Measurements from ENCODE around the gene PRKG1. TPM values are rescaled to one million over a fixed set of nuclear protein-coding genes. Genes with fewer than 3 reads are reported as not detected.

PRKG1 gene
- total RNA-seq, 2 donors from 2014 or later, result 1.3 to 2.7 TPM

DNA sequence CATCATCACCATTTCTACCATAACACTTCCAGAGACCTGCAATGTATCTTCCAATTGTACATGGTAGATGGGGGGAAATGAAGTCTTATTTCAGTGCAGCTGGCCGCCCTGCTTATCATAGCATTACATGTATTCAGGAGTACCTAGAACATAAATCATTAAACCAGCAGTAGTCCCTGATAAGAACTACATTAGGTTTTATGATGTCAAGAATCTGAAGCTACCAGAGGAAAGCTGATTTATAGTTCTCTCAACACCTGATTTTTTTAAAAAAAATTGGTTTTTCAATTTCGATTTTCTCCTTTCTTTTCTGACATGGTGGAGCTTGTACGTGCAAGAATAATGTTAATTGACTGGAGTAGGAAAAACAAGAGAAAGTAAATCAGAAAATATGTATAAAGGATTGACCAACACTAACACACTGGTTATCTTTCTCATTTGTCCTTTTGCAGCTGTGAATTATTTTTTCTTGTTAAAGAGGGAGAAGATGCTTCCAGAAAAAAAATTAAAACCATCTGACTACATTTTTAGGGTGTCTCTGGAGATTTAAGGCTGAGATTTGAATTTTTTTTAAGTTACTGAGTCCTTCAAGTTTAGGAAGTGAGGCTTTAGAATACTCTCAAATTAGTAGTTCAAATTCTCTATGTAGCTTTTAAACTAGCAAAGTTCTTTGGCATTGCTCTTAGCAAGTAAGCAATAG lies 566.0 kb downstream of the PRKG1 start:
- no peaks in the 10 kb centered on the region for H3K36me3 Mint-ChIP-seq (ENCODE audit: low read depth)
- H3K27me3 Mint-ChIP-seq (ENCODE audit: insufficient read depth), result no peaks in the 10 kb centered on the region
- Histone ChIP-seq H3K9ac (ENCODE audit: extremely low read depth, low read length, poor library complexity, severe bottlenecking) (no peak overlapping the region), H3K27me3 (ENCODE audit: control insufficient read depth, insufficient read depth, low read length, poor library complexity, severe bottlenecking) (no peaks in the 10 kb centered on the region), H3K4me1 (ENCODE audit: control insufficient read depth, insufficient read depth, low read length) (no peaks in the 10 kb centered on the region), H3K36me3 (ENCODE audit: control insufficient read depth, insufficient read depth, low read length) (no peaks in the 10 kb centered on the region), H3K27ac (ENCODE audit: low read depth, low read length) (no peak overlapping the region), H3K9me3 (ENCODE audit: control insufficient read depth, low read length) (no peaks in the 10 kb centered on the region), H3K4me3 (ENCODE audit: low read length) (no peak overlapping the region)
- DNase-seq, result no peak
- H3K9me3 Mint-ChIP-seq, result no peaks in the 10 kb centered on the region
- no peak overlapping the region for H3K27ac Mint-ChIP-seq
- WGBS, 2 experiments (ENCODE audit: insufficient coverage in 1 of 2, insufficient read length in 1 of 2), result 86% methylated on average over 2 of the region's 3 CpGs; no CpG with 5 or more reads in 1 of the 2 experiments
- TF ChIP-seq CTCF (conservative IDR thresholded peaks at IDR 0.05), result no peak
- H3K4me3 Mint-ChIP-seq, result no peak overlapping the region
- peaks cover 4% of the 10 kb centered on the region for H3K4me1 Mint-ChIP-seq

- WGBS, 2 experiments (ENCODE audit: insufficient coverage in 1 of 2, insufficient read length in 1 of 2), result 74 to 92% methylated on average over 3 to 4 of the region's 4 CpGs
- H3K4me1 Mint-ChIP-seq, result peaks cover 4% of the 10 kb centered on the region
- Histone ChIP-seq H3K27ac (ENCODE audit: low read depth, low read length) (no peak overlapping the region), H3K9me3 (ENCODE audit: control insufficient read depth, low read length) (no peaks in the 10 kb centered on the region), H3K36me3 (ENCODE audit: control insufficient read depth, insufficient read depth, low read length) (no peaks in the 10 kb centered on the region), H3K9ac (ENCODE audit: extremely low read depth, low read length, poor library complexity, severe bottlenecking) (no peak overlapping the region), H3K27me3 (ENCODE audit: control insufficient read depth, insufficient read depth, low read length, poor library complexity, severe bottlenecking) (no peaks in the 10 kb centered on the region), H3K4me1 (ENCODE audit: control insufficient read depth, insufficient read depth, low read length) (no peaks in the 10 kb centered on the region), H3K4me3 (ENCODE audit: low read length) (no peak overlapping the region)
- no peak for DNase-seq
- no peak overlapping the region for H3K27ac Mint-ChIP-seq
- no peaks in the 10 kb centered on the region for H3K36me3 Mint-ChIP-seq (ENCODE audit: low read depth)
- no peak for TF ChIP-seq CTCF (conservative IDR thresholded peaks at IDR 0.05)
- no peaks in the 10 kb centered on the region for H3K9me3 Mint-ChIP-seq
- H3K4me3 Mint-ChIP-seq, result no peak overlapping the region
- H3K27me3 Mint-ChIP-seq (ENCODE audit: insufficient read depth), result no peaks in the 10 kb centered on the region
Observed at GRCh38 chr10:51642581-51642980, 568.3 kb downstream of the PRKG1 start.

DNA sequence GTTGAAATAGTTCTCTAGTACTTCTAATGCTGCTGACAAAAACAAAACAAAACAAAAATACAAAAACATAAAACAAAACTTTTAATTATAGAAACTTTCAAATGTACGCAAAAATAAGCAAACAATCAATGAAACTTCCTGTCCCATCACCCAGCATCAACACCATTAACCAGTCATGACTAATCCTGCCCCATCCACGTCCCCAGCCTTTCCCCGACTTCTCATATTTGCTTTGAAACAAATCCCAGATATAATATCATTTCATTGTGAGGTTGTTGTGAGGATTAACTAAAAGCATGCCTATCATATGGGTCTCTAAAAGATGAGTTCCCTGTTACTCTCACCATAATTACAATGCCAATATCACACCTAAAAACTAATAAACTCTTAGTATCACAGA lies 569.4 kb downstream of the PRKG1 start:
- Histone ChIP-seq H3K27me3 (ENCODE audit: control insufficient read depth, insufficient read depth, low read length, poor library complexity, severe bottlenecking) (no peaks in the 10 kb centered on the region), H3K9ac (ENCODE audit: extremely low read depth, low read length, poor library complexity, severe bottlenecking) (no peak overlapping the region), H3K4me3 (ENCODE audit: low read length) (no peak overlapping the region), H3K4me1 (ENCODE audit: control insufficient read depth, insufficient read depth, low read length) (no peaks in the 10 kb centered on the region), H3K9me3 (ENCODE audit: control insufficient read depth, low read length) (no peaks in the 10 kb centered on the region), H3K36me3 (ENCODE audit: control insufficient read depth, insufficient read depth, low read length) (no peaks in the 10 kb centered on the region), H3K27ac (ENCODE audit: low read depth, low read length) (no peak overlapping the region)
- DNase-seq, result no peak
- no peak for TF ChIP-seq CTCF (conservative IDR thresholded peaks at IDR 0.05)
- Mint-ChIP-seq H3K36me3 (ENCODE audit: low read depth) (no peaks in the 10 kb centered on the region), H3K27ac (no peak overlapping the region), H3K27me3 (ENCODE audit: insufficient read depth) (no peaks in the 10 kb centered on the region), H3K4me1 (peaks cover 4% of the 10 kb centered on the region), H3K9me3 (no peaks in the 10 kb centered on the region), H3K4me3 (no peak overlapping the region)
- WGBS, 2 experiments (ENCODE audit: insufficient coverage in 1 of 2, insufficient read length in 1 of 2), result 92 to 100% methylated on average over 1 to 3 of the region's 3 CpGs
